Endothelial cell of umbilical vein (primary cell): ENCODE measurements around the gene PSMB7. TPM values are rescaled to one million over a fixed set of nuclear protein-coding genes. Genes with fewer than 3 reads are reported as not detected.

Experiments
- BruUV-seq: library from RNA; stranded (reverse); fragments of 400-500 nt; replicated peaks from 2 replicates; lab custom pipeline; 2021; lab: Mats Ljungman, UMichigan
- CTCF ChIA-PET: fragments of 300-600, 350-600 bp; sonication (Branson Sonifier 250); formaldehyde crosslinking; loops from one replicate; lab custom pipeline; 2021; ENCODE audit warnings: antibody characterized with exemption, inconsistent platforms; lab: Charles Lee
- POLR2A ChIA-PET: fragments of 300-600, 350-600 bp; sonication (Branson Sonifier 250); formaldehyde crosslinking; loops from one replicate; lab custom pipeline; 2021; ENCODE audit warnings: antibody characterized with exemption, inconsistent platforms; lab: Charles Lee
- DNase-seq: peaks from one replicate; pipeline ENCODE4 v3.0.0-alpha.2; 2011; ENCODE audit warnings: low read depth, low spot score
- FAIRE-seq: peaks from 2 replicates; lab custom pipeline; 2011; peaks lifted over from hg19 to GRCh38; lab: Jason Lieb, UNC
- H2AFZ ChIP-seq: 2 replicates; pipeline ENCODE4 v1.6.0; 2012; ENCODE audit warnings: low read depth, low read length, control low read depth, inconsistent platforms
- H3K27ac ChIP-seq: 2 replicates; pipeline ENCODE4 v1.5.1; 2011; ENCODE audit warnings: low read depth, mild to moderate bottlenecking, control low read depth, low read length, moderate library complexity; ENCODE audit not compliant: insufficient read depth
- H3K27me3 ChIP-seq, 2 experiments: 2 replicates each; pipeline versions ENCODE4 v1.6.0 to v1.6.1; 2011; ENCODE audit warnings: low read length in 2 of 2, mixed read lengths in 1 of 2; ENCODE audit not compliant: control insufficient read depth in 2 of 2, insufficient read depth in 2 of 2
- H3K36me3 ChIP-seq, 2 experiments: 2 replicates in 1 of 2; 3 replicates in 1 of 2; pipeline ENCODE4 v1.5.1; 2011; ENCODE audit warnings: low read length in 2 of 2, mild to moderate bottlenecking in 1 of 2, moderate library complexity in 1 of 2; ENCODE audit not compliant: control insufficient read depth in 2 of 2, insufficient read depth in 2 of 2; ENCODE audit errors: extremely low read depth in 1 of 2
- H3K4me1 ChIP-seq: 3 replicates; pipeline ENCODE4 v1.5.1; 2011; ENCODE audit warnings: mild to moderate bottlenecking, low read length; ENCODE audit not compliant: control insufficient read depth, insufficient read depth; ENCODE audit errors: extremely low read depth
- H3K4me2 ChIP-seq: 2 replicates; pipeline ENCODE4 v1.6.1; 2011; ENCODE audit warnings: low read length, control low read depth, mixed read lengths; ENCODE audit not compliant: insufficient read depth
- H3K4me3 ChIP-seq, 3 experiments: fragments of 200-600 bp in 1 of 3; sonication (generic), shearing (Covaris generic) in 1 of 3; replicated peaks in 1 of 3; 2 replicates each; pipeline ENCODE4 v1.5.1; 2011 to 2016; ENCODE audit warnings: control low read depth in 3 of 3, low read length in 3 of 3, mild to moderate bottlenecking in 2 of 3, inconsistent platforms in 1 of 3, low read depth in 1 of 3, moderate library complexity in 1 of 3; ENCODE audit not compliant: insufficient read depth in 1 of 3
- H3K79me2 ChIP-seq: 2 replicates; pipeline ENCODE4 v1.6.0; 2012; ENCODE audit warnings: low read length, inconsistent platforms; ENCODE audit not compliant: control insufficient read depth, insufficient read depth
- H3K9ac ChIP-seq: replicated peaks from 2 replicates; pipeline ENCODE3; 2011; ENCODE audit warnings: low read length, control low read depth; ENCODE audit not compliant: insufficient read depth; ENCODE audit errors: extremely low read depth
- H3K9me1 ChIP-seq: replicated peaks from 3 replicates; pipeline ENCODE4 v1.6.0; 2011; ENCODE audit warnings: mild to moderate bottlenecking, low read length; ENCODE audit not compliant: control insufficient read depth, insufficient read depth; ENCODE audit errors: extremely low read depth
- H3K9me3 ChIP-seq: replicated peaks from 2 replicates; pipeline ENCODE4 v1.5.1; 2012; ENCODE audit warnings: low read length, inconsistent platforms; ENCODE audit not compliant: control insufficient read depth, insufficient read depth
- H4K20me1 ChIP-seq: replicated peaks from 2 replicates; pipeline ENCODE3; 2011; ENCODE audit warnings: mild to moderate bottlenecking, low read length; ENCODE audit not compliant: control insufficient read depth, insufficient read depth; ENCODE audit errors: extremely low read depth
- CTCF ChIP-seq, 2 donors: IDR thresholded peaks; 1 replicate in 1 of 2; 2 replicates in 1 of 2; pipeline ENCODE4 v1.5.1; 2011; ENCODE audit warnings: low read length in 2 of 2, mild to moderate bottlenecking in 2 of 2, moderate library complexity in 2 of 2, control low read depth in 1 of 2, inconsistent platforms in 1 of 2, low read depth in 1 of 2; ENCODE audit not compliant: insufficient read depth in 1 of 2; ENCODE audit errors: extremely low read depth in 1 of 2
- EZH2 ChIP-seq: IDR thresholded peaks from 2 replicates; pipeline ENCODE4 v1.6.1; 2012; ENCODE audit warnings: borderline replicate concordance, low read depth, mild to moderate bottlenecking, moderate library complexity, low read length, inconsistent platforms; ENCODE audit not compliant: severe bottlenecking
- FOS ChIP-seq: IDR thresholded peaks from 2 replicates; pipeline ENCODE4 v1.6.1; 2011; ENCODE audit warnings: mild to moderate bottlenecking, low read length, moderate library complexity, borderline replicate concordance; ENCODE audit not compliant: insufficient read depth
- GATA2 ChIP-seq: IDR thresholded peaks from 2 replicates; pipeline ENCODE4 v1.7.0; 2011; ENCODE audit warnings: low read depth, mild to moderate bottlenecking, moderate library complexity, mixed read lengths, low read length; ENCODE audit not compliant: insufficient read length, insufficient read depth
- JUN ChIP-seq: IDR thresholded peaks from 2 replicates; pipeline ENCODE4 v1.6.1; 2011; ENCODE audit warnings: borderline replicate concordance, low read depth; ENCODE audit not compliant: insufficient read length, insufficient read depth
- MAX ChIP-seq: IDR thresholded peaks from 2 replicates; pipeline ENCODE4 v1.6.1; 2011; ENCODE audit not compliant: insufficient read depth, insufficient read length
- MYC ChIP-seq: IDR thresholded peaks from one replicate; pipeline ENCODE4 v1.6.1; 2011; ENCODE audit warnings: mild to moderate bottlenecking, low read depth, low read length
- POLR2A ChIP-seq: IDR thresholded peaks from 2 replicates; pipeline ENCODE4 v1.6.1; 2012; ENCODE audit warnings: low read depth, mild to moderate bottlenecking, control low read depth, low read length
- POLR2AphosphoS5 ChIP-seq: IDR thresholded peaks from 2 replicates; pipeline ENCODE4 v1.6.1; 2012; ENCODE audit warnings: low read depth, mild to moderate bottlenecking, control low read depth, low read length, moderate library complexity; ENCODE audit not compliant: insufficient read depth
- dilution Hi-C: fragments of 300-500 bp; cut with MboI; formaldehyde crosslinking; loops from one replicate; pipeline ENCODE4 v1.15.0; 2019; ENCODE audit warnings: low sequenced_read_pairs; ENCODE audit not compliant: extremely low pct_ligation_motif_present
- intact Hi-C: fragments of 100-400 bp; cut with micrococcal nuclease; formaldehyde crosslinking; loops from one replicate; pipeline ENCODE4 v1.10.0; 2022
- polyA plus RNA-seq, 4 experiments: library from polyadenylated mRNA; depleted of rRNA in 3 of 4; stranded (reverse) in 3 of 4; unstranded in 1 of 4; fragments of >200 nt; gene quantifications; 2 replicates each; pipeline versions ENCODE4 v1.2.1 to v1.2.3, GENCODE V29; 2011 to 2012; ENCODE audit warnings: missing spikeins in 1 of 4
- total RNA-seq: library from RNA; stranded (reverse); gene quantifications from 2 replicates; pipeline ENCODE4 v1.2.3, GENCODE V29; 2021

Gene PSMB7
- total and polyA plus RNA-seq, 2 donors (not counting 3 experiments of a cell fraction or from before 2014, with no cell fraction given): 227 to 366 TPM

- DNase-seq: peak; percentile 49
- no peaks in the 10 kb centered on the region for H3K9me1 ChIP-seq
- H3K4me1 ChIP-seq: no peaks in the 10 kb centered on the region
- H3K4me2 ChIP-seq: no peak overlapping the region
- no TSS peak for BruUV-seq
- H3K79me2 ChIP-seq: no peaks in the 10 kb centered on the region
- no peak for TF ChIP-seq MAX
- no peak for TF ChIP-seq POLR2A
- TF ChIP-seq GATA2: no peak
- TF ChIP-seq JUN: no peak
- TF ChIP-seq FOS: no peak
- no peak for TF ChIP-seq MYC
- no peak for TF ChIP-seq EZH2
- no peak for TF ChIP-seq CTCF (IDR thresholded peaks at IDR 0.05; ENCODE audit: extremely low read depth in 1 of 2, insufficient read depth in 1 of 2, low read depth in 1 of 2, low read length in 2 of 2)
- TF ChIP-seq POLR2AphosphoS5: no peak
- intact Hi-C loops: no loop called here
- H4K20me1 ChIP-seq: no peaks in the 10 kb centered on the region
- peaks cover 3 to 46% of the 10 kb centered on the region in 2 experiments for H3K36me3 ChIP-seq
- H3K27ac ChIP-seq: no peak overlapping the region
- CTCF ChIA-PET: interaction anchor here (1.1 to 3.2 kb wide), 2 partner anchors 18 to 217 kb away, joined by 4 to 12 read pairs; no protein-coding TSS in a partner anchor
- no peaks in the 10 kb centered on the region for H3K27me3 ChIP-seq
- H3K4me3 ChIP-seq: no peak overlapping the region
- dilution Hi-C loops: no loop called here
- FAIRE-seq: no peak
- no peaks in the 10 kb centered on the region for H3K9me3 ChIP-seq
- H2AFZ ChIP-seq: no peak overlapping the region
- POLR2A ChIA-PET: interaction anchor here (0.7 kb wide), 1 partner anchor 13 kb away, joined by 9 read pairs; no protein-coding TSS in a partner anchor
- H3K9ac ChIP-seq: no peak overlapping the region
Measured at GRCh38 chr9:124342776-124343485, 72.3 kb downstream of the PSMB7 start.
